NOMO-1 (cell line): Measurements from ENCODE around the gene RPS27L.

Experiments used
- DNase-seq, 2 experiments: peaks; one replicate each; lab custom pipeline; 2025; ENCODE audit not compliant: unreplicated experiment in 2 of 2; lab: John Stamatoyannopoulos, UW

The RPS27L gene

GRCh38 chr15:63145426-63145825 lies 11.9 kb downstream of the RPS27L start:
- no peak for DNase-seq

DNA sequence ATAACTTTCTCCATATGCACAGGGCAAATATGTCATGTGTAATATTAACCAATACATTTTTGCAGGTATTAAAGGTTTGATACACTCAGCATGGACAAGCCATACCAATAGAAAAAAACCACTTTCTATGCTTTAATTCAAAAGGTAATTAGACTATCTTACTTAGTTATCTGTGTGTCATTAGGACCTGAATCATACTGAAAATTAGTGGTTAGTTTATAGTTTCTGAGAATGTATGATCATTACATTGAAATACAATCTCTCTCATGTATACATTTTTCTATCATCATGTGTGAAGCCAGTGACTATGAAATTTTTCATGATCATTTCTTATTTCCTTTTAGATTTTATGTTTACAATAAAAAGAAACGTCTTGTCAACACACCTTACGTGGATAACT lies 16.3 kb downstream of the RPS27L start:
- DNase-seq, result no peak

DNA sequence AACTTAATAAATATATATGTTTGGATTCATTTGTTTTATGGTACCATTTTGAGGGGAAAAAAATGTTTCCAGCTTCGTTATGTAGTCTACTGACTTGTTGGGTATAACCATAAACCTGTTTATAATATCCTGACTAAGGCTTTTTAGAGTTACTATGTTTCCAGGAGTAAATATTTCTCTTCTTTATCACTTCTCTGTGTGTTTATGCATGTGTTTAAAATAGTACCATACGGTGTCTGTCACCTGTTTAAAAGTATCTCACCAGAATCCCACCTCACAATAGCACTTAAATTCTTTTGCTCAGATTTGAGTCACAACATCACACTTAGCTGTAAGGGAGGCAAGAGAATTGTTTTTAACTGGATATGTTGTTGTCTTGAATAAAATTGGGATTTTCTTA lies 20.5 kb downstream of the RPS27L start:
- DNase-seq, result no peak

DNA sequence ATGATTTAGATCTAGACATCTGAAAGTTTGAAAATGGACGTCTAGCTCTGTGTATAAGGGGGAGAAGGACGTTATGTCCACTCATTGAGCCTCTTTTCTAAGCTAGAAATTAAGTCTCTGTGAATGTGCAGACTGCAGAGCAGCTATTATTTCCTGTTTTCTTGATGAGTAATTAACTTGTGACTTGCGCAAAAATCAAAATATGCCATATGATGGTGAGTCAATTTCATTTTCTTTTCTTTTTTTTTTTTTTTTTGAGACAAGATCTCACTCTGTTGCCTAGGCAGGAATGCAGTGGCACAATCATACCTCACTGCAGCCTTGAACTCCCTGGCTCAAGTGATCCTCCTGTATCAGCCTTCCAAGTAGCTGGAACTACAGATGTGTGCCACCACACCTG lies 21.5 kb downstream of the RPS27L start:
- DNase-seq, result peak; percentile 58 to 86

DNA sequence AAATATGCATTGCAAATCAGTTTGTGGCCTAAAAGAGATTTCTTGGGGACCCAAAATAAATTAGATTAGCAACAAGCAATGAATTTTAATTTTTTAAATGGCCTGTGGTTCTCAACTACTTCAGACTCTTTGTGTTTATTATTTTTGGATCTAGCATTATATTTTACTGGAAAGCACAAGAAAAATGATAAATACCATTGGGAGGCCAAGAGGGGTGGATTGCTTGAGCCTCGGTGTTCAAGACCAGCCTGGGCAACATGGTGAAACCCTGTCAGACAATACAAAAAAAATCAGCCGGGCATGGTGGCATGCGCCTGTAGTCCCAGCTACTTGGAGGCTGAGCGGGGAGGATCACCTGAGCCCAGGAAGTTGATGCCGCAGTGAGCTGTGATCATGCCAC lies 22.0 kb downstream of the RPS27L start:
- no peak for DNase-seq

- DNase-seq, result no peak
These were observed 22.9 kb downstream of the RPS27L start for GRCh38 chr15:63134245-63134985.

- DNase-seq, result no peak
These were observed 23.5 kb downstream of the RPS27L start for GRCh38 chr15:63133786-63134185.

DNA sequence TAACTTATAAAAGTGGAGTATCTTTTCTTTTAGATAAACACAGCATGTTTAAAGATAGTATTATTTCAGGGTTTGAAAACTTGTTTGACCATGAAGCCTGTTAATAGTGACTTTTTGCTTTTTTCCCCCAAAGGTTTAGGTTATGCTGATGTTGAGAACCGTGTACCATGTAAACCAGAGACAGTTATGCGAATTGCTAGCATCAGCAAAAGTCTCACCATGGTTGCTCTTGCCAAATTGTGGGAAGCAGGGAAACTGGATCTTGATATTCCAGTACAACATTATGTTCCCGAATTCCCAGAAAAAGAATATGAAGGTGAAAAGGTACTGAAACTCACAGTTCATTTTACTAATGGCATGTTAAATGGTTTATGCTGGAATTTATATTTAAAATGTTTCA lies 30.6 kb downstream of the RPS27L start:
- no peak for DNase-seq

GRCh38 chr15:63124506-63124905 lies 32.8 kb downstream of the RPS27L start:
- no peak for DNase-seq

GRCh38 chr15:63122002-63122875 lies 35.0 kb downstream of the RPS27L start:
- DNase-seq, result peak; percentile 69 to 76

DNA sequence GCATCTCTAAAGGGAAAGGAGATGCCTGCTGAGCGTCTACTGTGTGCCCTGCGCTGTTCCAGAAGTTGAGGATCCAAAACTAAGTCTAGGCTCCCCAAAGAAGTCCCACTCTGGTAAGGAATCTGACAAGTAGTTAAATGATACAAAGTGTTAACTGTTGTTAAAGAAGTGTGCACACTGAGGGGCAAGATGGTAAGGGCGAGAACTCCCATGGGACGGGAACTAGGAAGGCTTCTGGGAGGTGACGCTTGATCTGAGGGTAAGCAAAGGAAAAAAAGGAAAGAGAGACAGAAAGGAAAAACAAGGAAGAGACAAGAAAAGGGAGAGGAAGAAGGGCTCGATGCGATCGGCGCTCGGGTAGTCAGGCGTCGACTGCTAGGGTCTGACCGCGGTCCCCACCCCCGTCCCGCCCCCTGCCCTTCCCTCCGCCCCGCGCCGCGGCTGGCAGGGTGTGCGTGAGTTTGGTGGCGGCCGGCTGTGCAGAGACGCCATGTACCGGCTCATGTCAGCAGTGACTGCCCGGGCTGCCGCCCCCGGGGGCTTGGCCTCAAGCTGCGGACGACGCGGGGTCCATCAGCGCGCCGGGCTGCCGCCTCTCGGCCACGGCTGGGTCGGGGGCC lies 35.8 kb downstream of the RPS27L start, which contains the start of gene LACTB:
Gene LACTB, plus strand, starts transcription at position 480 of the 620 bp plus-strand sequence. Its CDS starts 11 bp downstream, at position 491.
- DNase-seq, result peak; percentile 87 to 88

DNA sequence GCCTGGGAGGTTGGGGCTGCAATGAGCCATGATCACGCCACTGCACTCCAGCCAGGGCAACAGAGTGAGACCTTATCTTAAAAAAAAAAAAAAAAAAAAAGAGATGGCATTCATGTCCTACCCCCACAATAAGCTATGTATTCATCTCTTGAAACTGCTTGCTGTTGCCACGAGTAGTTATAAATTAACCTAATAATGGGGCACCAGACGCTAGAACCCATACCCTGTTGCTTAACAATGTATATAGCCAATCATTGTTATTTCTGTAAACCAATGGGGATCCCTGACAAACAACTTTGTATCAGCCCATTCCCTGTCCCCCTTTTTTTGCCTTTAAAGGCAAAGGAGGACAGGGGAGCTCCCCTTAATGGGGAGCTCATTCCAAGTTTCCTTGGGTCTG lies 38.4 kb downstream of the RPS27L start:
- no peak for DNase-seq

- no peak for DNase-seq
These were observed 42.8 kb downstream of the RPS27L start for GRCh38 chr15:63114465-63114864.

DNA sequence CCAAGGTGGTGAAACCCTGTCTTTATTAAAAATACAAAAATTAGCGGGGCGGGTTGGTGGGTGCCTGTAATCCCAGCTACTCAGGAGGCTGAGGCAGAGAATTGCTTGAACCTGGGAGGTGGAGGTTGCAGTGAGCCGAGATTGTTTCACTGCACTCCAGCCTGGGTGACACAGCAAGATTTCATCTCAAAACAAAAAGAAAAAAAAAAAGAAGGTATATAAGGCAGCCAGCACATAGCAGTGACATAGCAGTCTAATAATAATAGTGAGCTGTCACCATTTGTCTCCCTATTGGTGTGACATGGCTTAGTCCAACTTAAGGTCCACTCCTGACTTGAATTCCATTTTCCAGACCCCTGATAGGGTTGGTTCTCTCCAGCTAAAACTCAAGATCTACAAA lies 44.4 kb downstream of the RPS27L start:
- DNase-seq, result no peak

- no peak for DNase-seq
These were observed 45.8 kb downstream of the RPS27L start for GRCh38 chr15:63111481-63111880.

DNA sequence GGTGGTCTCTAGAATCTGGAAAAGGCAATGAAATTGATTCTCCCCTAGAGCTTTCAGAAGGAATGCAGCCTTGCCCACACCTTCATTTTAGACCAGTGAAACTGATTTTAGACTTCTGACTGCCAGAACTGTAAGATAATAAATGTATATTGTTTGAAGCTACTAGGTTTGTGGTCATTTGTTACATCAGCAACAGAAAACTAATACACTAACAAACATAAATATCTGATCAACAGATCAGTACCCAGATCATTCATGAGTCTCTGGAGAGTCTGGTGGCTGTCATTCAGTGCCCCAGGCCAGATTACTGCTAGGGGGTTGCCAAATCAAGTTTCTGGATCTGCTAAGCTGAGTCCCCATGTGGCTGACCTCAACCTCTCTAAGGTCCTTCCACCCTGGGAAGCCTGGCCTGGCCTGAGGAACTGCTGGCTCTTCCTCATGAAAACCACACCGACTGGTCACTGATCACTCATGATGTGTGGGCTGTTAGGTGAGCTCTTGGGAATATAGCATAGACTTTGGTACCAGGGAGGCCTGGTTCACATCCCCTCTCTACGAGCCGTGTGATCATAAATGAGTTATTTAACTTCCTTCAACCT lies 46.8 kb downstream of the RPS27L start:
- no peak for DNase-seq

- no peak for DNase-seq
These were observed 47.4 kb downstream of the RPS27L start for GRCh38 chr15:63109920-63110319.

- DNase-seq, result no peak
These were observed 47.8 kb downstream of the RPS27L start for GRCh38 chr15:63109498-63109897.

GRCh38 chr15:63107895-63108546 lies 49.3 kb downstream of the RPS27L start:
- DNase-seq, result peak in 1 of 2 experiments; percentile 10

GRCh38 chr15:63105354-63105753 lies 51.9 kb downstream of the RPS27L start:
- DNase-seq, result peak in 1 of 2 experiments; percentile 27
